K562 (cell line): Measurements from ENCODE around the gene TNFSF13. TPM values are rescaled to one million over a fixed set of nuclear protein-coding genes. Genes with fewer than 3 reads are reported as not detected.
A peak's percentile ranks its signal among the peaks of the same experiment; 100 is the strongest.

Experiments used
- FOXK2 ChIP-seq, 2 experiments: fragments of 450-650 bp; IDR thresholded peaks in 1 of 2; conservative IDR thresholded peaks in 1 of 2; 2 replicates each; pipeline ENCODE4 v1.6.1; 2016; ENCODE audit warnings: low read depth in 2 of 2, mild to moderate bottlenecking in 1 of 2
- GTF2E2 ChIP-seq: fragments of 200-800 bp; sonication (Bioruptor generic); IDR thresholded peaks from 2 replicates; pipeline ENCODE4 v1.6.1; 2016; ENCODE audit warnings: missing genetic modification characterization, missing compliant biosample characterization
- HMGN3 ChIP-seq: IDR thresholded peaks from 2 replicates; pipeline ENCODE4 v1.6.1; 2011; ENCODE audit warnings: borderline replicate concordance, low read depth, mild to moderate bottlenecking, mixed read lengths, low read length; ENCODE audit not compliant: insufficient read length; ENCODE audit errors: extremely low read depth
- KDM2B ChIP-seq: fragments of 250-450 bp; sonication (Bioruptor Pico); IDR thresholded peaks from 2 replicates; pipeline ENCODE4 v1.8.0; 2021; ENCODE audit warnings: mild to moderate bottlenecking, moderate library complexity
- KLF10 ChIP-seq: fragments of 250-450 bp; sonication (Bioruptor Pico); IDR thresholded peaks from 2 replicates; pipeline ENCODE4 v1.6.1; 2021; ENCODE audit warnings: matching md5 sums
- MYNN ChIP-seq, 2 experiments: sonication (generic); formaldehyde crosslinking in 1 of 2; IDR thresholded peaks; 2 replicates each; pipeline versions ENCODE4 v1.5.0 to v1.6.1; 2016 to 2020; ENCODE audit warnings: antibody characterized with exemption in 1 of 2, missing genetic modification reagents in 1 of 2
- PTBP1 ChIP-seq: fragments of 200-400 bp; formaldehyde crosslinking; IDR thresholded peaks from 2 replicates; pipeline ENCODE4 v1.6.1; 2017; ENCODE audit warnings: low read depth, low read length
- RBFOX2 ChIP-seq: fragments of 200-400 bp; formaldehyde crosslinking; IDR thresholded peaks from 2 replicates; pipeline ENCODE4 v1.6.1; 2017; ENCODE audit warnings: low read depth, mild to moderate bottlenecking, low read length, moderate library complexity
- SAFB ChIP-seq: fragments of 200-400 bp; formaldehyde crosslinking; IDR thresholded peaks from 2 replicates; pipeline ENCODE4 v1.6.1; 2017; ENCODE audit warnings: low read depth, low read length, borderline replicate concordance
- SMAD2 ChIP-seq: fragments of 150-350 bp; IDR thresholded peaks from 2 replicates; pipeline ENCODE4 v1.6.1; 2014; ENCODE audit warnings: low read depth, mild to moderate bottlenecking, low read length
- TBP ChIP-seq: optimal IDR thresholded peaks from 2 replicates; pipeline ENCODE3; 2011; ENCODE audit warnings: low read depth, low read length, improper control_type of control experiment
- ZBTB1 ChIP-seq: sonication (generic); formaldehyde crosslinking; IDR thresholded peaks from 2 replicates; pipeline ENCODE4 v1.8.1; 2023; ENCODE audit warnings: missing genetic modification reagents, low read depth, mild to moderate bottlenecking, borderline replicate concordance
- ZEB2 ChIP-seq: fragments of 450-650 bp; IDR thresholded peaks from 2 replicates; pipeline ENCODE4 v1.6.1; 2016
- ZNF12 ChIP-seq: sonication (generic); formaldehyde crosslinking; IDR thresholded peaks from 2 replicates; pipeline ENCODE4 v1.4.0; 2020; ENCODE audit warnings: mild to moderate bottlenecking, missing genetic modification reagents
- polyA plus RNA-seq, 8 experiments: library from polyadenylated mRNA; depleted of rRNA in 4 of 8; stranded (reverse) in 5 of 8; unstranded in 3 of 8; fragments of >200 nt; fragmentation: Nextera tagmentation in 2 of 8; fragmentation: Illumina TruSeq in 1 of 8; extraction: Ambion mirVana in 2 of 8; extraction: Trizol in 1 of 8; gene quantifications; 2 replicates each; pipeline versions ENCODE4 v1.2.1 to v1.2.3, GENCODE V29; 2011 to 2014; ENCODE audit warnings: inconsistent platforms in 1 of 8, missing spikeins in 1 of 8
- total RNA-seq, 7 experiments: library from RNA; depleted of rRNA in 6 of 7; stranded (reverse); fragments of >200 nt in 6 of 7; fragmentation: Illumina TruSeq in 2 of 7; extraction: Trizol in 2 of 7; gene quantifications; 2 replicates each; pipeline versions ENCODE4 v1.2.1 to v1.2.3, GENCODE V29; 2011 to 2021; ENCODE audit warnings: low replicate concordance in 1 of 7
- TF ChIP-seq, protein P1 (sequence below), 2 experiments: fragments of 200-800 bp in 1 of 2; sonication (Bioruptor generic) in 1 of 2; sonication (generic) in 1 of 2; formaldehyde crosslinking in 1 of 2; IDR thresholded peaks in 1 of 2; conservative IDR thresholded peaks in 1 of 2; 2 replicates each; pipeline versions ENCODE4 v1.5.0 to v1.6.1; 2016 to 2020; ENCODE audit warnings: missing compliant biosample characterization in 1 of 2, missing genetic modification characterization in 1 of 2, missing genetic modification reagents in 1 of 2
- TF ChIP-seq, protein P2 (sequence below): fragments of 450-650 bp; formaldehyde crosslinking; IDR thresholded peaks from 2 replicates; pipeline ENCODE4 v1.4.0; 2022; ENCODE audit warnings: mild to moderate bottlenecking, moderate library complexity
- TF ChIP-seq, protein P3 (sequence below): sonication (generic); formaldehyde crosslinking; IDR thresholded peaks from 2 replicates; pipeline ENCODE4 v1.9.0; 2022; ENCODE audit warnings: mild to moderate bottlenecking, missing genetic modification reagents
- TF ChIP-seq, protein P4 (sequence below), 2 experiments: IDR thresholded peaks in 1 of 2; conservative IDR thresholded peaks in 1 of 2; 2 replicates each; pipeline ENCODE4 v1.6.1; 2016; ENCODE audit warnings: low read depth in 2 of 2, mild to moderate bottlenecking in 1 of 2, missing compliant biosample characterization in 1 of 2, missing genetic modification characterization in 1 of 2, moderate library complexity in 1 of 2
- TF ChIP-seq, protein P5 (sequence below): fragments of 450-650 bp; formaldehyde crosslinking; IDR thresholded peaks from 2 replicates; pipeline ENCODE4 v1.4.0; 2022; ENCODE audit warnings: missing genetic modification characterization

Gene TNFSF13
- total and polyA plus RNA-seq, 9 of the 15 experiments (the other 6 are each of a cell fraction or from before 2014, with no cell fraction given) = 0.04 to 0.51 (median 0.19) TPM; not detected in 1

DNA sequence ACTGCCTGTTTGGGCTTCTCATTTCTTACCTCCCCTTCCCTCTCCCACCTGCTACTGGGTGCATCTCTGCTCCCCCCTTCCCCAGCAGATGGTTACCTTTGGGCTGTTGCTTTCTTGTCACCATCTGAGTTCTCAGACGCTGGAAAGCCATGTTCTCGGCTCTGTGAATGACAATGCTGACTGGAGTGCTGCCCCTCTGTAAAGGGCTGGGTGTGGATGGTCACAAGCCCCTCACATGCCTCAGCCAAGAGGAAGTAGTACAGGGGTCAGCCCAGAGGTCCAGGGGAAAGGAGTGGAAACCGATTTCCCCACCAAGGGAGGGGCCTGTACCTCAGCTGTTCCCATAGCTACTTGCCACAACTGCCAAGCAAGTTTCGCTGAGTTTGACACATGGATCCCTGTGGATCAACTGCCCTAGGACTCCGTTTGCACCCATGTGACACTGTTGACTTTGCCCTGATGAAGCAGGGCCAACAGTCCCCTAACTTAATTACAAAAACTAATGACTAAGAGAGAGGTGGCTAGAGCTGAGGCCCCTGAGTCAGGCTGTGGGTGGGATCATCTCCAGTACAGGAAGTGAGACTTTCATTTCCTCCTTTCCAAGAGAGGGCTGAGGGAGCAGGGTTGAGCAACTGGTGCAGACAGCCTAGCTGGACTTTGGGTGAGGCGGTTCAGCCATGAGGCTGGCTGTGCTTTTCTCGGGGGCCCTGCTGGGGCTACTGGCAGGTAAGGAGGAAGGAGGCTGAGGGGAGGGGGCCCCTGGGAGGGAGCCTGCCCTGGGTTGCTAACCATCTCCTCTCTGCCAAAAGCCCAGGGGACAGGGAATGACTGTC, 20.7 kb downstream of the TNFSF13 start, which contains the start of gene CD68 (continued):
- TF ChIP-seq TBP = no peak
- no peak for TF ChIP-seq ZEB2
- peak; percentile 66; the same call in 1 of the 2 replicates for TF ChIP-seq MYNN (IDR thresholded peaks at IDR 0.05)
- no peak for TF ChIP-seq MYNN (CRISPR knock-in tag; IDR thresholded peaks at IDR 0.05)
- TF ChIP-seq HMGN3 = no peak
- TF ChIP-seq RBFOX2 = peak; percentile 74
- TF ChIP-seq, protein P1, sequence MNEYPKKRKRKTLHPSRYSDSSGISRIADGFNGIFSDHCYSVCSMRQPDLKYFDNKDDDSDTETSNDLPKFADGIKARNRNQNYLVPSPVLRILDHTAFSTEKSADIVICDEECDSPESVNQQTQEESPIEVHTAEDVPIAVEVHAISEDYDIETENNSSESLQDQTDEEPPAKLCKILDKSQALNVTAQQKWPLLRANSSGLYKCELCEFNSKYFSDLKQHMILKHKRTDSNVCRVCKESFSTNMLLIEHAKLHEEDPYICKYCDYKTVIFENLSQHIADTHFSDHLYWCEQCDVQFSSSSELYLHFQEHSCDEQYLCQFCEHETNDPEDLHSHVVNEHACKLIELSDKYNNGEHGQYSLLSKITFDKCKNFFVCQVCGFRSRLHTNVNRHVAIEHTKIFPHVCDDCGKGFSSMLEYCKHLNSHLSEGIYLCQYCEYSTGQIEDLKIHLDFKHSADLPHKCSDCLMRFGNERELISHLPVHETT (CRISPR knock-in tag; conservative IDR thresholded peaks at IDR 0.05 in 1 of 2, IDR thresholded peaks at IDR 0.05 in 1 of 2) = 0 out of 4 replicates have a peak, but pooled peaks of 1 of the 2 experiments have one; percentile 35
- TF ChIP-seq, protein P2, sequence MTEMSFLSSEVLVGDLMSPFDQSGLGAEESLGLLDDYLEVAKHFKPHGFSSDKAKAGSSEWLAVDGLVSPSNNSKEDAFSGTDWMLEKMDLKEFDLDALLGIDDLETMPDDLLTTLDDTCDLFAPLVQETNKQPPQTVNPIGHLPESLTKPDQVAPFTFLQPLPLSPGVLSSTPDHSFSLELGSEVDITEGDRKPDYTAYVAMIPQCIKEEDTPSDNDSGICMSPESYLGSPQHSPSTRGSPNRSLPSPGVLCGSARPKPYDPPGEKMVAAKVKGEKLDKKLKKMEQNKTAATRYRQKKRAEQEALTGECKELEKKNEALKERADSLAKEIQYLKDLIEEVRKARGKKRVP (CRISPR knock-in tag) = no peak
- TF ChIP-seq PTBP1 = no peak
- TF ChIP-seq ZNF12 (CRISPR knock-in tag) = no peak
- TF ChIP-seq ZBTB1 (CRISPR knock-in tag) = no peak
- no peak for TF ChIP-seq KDM2B (CRISPR knock-in tag)
- TF ChIP-seq KLF10 (CRISPR knock-in tag) = no peak
- TF ChIP-seq SMAD2 = no peak
- TF ChIP-seq FOXK2 (conservative IDR thresholded peaks at IDR 0.05 in 1 of 2, IDR thresholded peaks at IDR 0.05 in 1 of 2; ENCODE audit: low read depth in 2 of 2) = peak; percentile 70 to 74
- TF ChIP-seq SAFB = no peak
- TF ChIP-seq GTF2E2 (tag) = no peak
- TF ChIP-seq, protein P3, sequence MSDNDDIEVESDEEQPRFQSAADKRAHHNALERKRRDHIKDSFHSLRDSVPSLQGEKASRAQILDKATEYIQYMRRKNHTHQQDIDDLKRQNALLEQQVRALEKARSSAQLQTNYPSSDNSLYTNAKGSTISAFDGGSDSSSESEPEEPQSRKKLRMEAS (CRISPR knock-in tag) = no peak; the same call in none of the 2 replicates
- TF ChIP-seq, protein P4, sequence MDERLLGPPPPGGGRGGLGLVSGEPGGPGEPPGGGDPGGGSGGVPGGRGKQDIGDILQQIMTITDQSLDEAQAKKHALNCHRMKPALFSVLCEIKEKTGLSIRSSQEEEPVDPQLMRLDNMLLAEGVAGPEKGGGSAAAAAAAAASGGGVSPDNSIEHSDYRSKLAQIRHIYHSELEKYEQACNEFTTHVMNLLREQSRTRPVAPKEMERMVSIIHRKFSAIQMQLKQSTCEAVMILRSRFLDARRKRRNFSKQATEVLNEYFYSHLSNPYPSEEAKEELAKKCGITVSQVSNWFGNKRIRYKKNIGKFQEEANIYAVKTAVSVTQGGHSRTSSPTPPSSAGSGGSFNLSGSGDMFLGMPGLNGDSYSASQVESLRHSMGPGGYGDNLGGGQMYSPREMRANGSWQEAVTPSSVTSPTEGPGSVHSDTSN (CRISPR knock-in tag; IDR thresholded peaks at IDR 0.05; ENCODE audit: low read depth) = no peak
- TF ChIP-seq, protein P4 (tag; conservative IDR thresholded peaks at IDR 0.05; ENCODE audit: low read depth) = no peak
- TF ChIP-seq, protein P5, sequence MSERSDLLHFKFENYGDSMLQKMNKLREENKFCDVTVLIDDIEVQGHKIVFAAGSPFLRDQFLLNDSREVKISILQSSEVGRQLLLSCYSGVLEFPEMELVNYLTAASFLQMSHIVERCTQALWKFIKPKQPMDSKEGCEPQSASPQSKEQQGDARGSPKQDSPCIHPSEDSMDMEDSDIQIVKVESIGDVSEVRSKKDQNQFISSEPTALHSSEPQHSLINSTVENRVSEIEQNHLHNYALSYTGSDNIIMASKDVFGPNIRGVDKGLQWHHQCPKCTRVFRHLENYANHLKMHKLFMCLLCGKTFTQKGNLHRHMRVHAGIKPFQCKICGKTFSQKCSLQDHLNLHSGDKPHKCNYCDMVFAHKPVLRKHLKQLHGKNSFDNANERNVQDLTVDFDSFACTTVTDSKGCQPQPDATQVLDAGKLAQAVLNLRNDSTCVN (CRISPR knock-in tag) = no peak
